B cell (primary cell): ENCODE results near the gene BABAM2. TPM values are rescaled to one million over a fixed set of nuclear protein-coding genes. Genes with fewer than 3 reads are reported as not detected.

Experiments used
- ATAC-seq: fragments of 200-7000 bp; cut with Tn5 transposase; one replicate; pipeline ENCODE4 v1.10.0; 2021; ENCODE audit warnings: low read depth, mild to moderate bottlenecking, moderate number of reproducible peaks, moderate library complexity
- CTCF ChIA-PET: fragments of 350-600 bp; sonication (Branson Sonifier 250); formaldehyde crosslinking; loops from one replicate; lab custom pipeline; 2021; ENCODE audit warnings: antibody characterized with exemption, inconsistent platforms; lab: Charles Lee
- POLR2A ChIA-PET: fragments of 350-600 bp; sonication (Branson Sonifier 250); formaldehyde crosslinking; loops from one replicate; lab custom pipeline; 2021; ENCODE audit warnings: antibody characterized with exemption; lab: Charles Lee
- DNase-seq: peaks from one replicate; pipeline ENCODE4 v3.0.0; 2013
- H2AFZ ChIP-seq: 2 replicates; pipeline ENCODE4 v1.6.1; 2012; ENCODE audit warnings: mild to moderate bottlenecking, low read depth, low read length; ENCODE audit not compliant: insufficient read depth, poor library complexity, severe bottlenecking
- H3K27ac ChIP-seq, 2 donors: 1 replicate in 1 of 2; 2 replicates in 1 of 2; pipeline ENCODE4 v1.5.1; 2012 to 2013; ENCODE audit warnings: low read length in 2 of 2, mild to moderate bottlenecking in 2 of 2, moderate library complexity in 1 of 2
- H3K27me3 ChIP-seq, 4 experiments: fragments of 200-600 bp in 1 of 4; sonication (generic) in 1 of 4; replicated peaks in 1 of 4; 1 replicate in 2 of 4; 2 replicates in 2 of 4; pipeline versions ENCODE4 v1.6.1 to v1.7.0; 2013 to 2016; ENCODE audit warnings: low read length in 3 of 4, mild to moderate bottlenecking in 2 of 4, mixed read lengths in 1 of 4, moderate library complexity in 1 of 4; ENCODE audit not compliant: insufficient read depth in 4 of 4, control insufficient read depth in 3 of 4; ENCODE audit errors: control extremely low read depth in 1 of 4
- H3K36me3 ChIP-seq, 2 experiments: replicated peaks in 1 of 2; 1 replicate in 1 of 2; 2 replicates in 1 of 2; pipeline versions ENCODE4 v1.6.1 to v1.7.1; 2013; ENCODE audit warnings: low read length in 1 of 2; ENCODE audit not compliant: insufficient read depth in 2 of 2, control insufficient read depth in 1 of 2; ENCODE audit errors: control extremely low read depth in 1 of 2, extremely low read depth in 1 of 2
- H3K4me1 ChIP-seq, 2 donors: fragments of 200-600 bp in 1 of 2; sonication (generic) in 1 of 2; 1 replicate in 1 of 2; 2 replicates in 1 of 2; pipeline versions ENCODE4 v1.5.1 to v1.6.1; 2013 to 2017; ENCODE audit warnings: low read length in 2 of 2; ENCODE audit not compliant: control insufficient read depth in 2 of 2, insufficient read depth in 2 of 2
- H3K4me2 ChIP-seq: replicated peaks from 2 replicates; pipeline ENCODE3; 2012; ENCODE audit warnings: mild to moderate bottlenecking, low read depth, low read length; ENCODE audit not compliant: poor library complexity, severe bottlenecking
- H3K4me3 ChIP-seq, 5 experiments: fragments of 200-600 bp in 1 of 5; sonication (generic) in 1 of 5; 1 replicate in 3 of 5; 2 replicates in 2 of 5; pipeline versions ENCODE4 v1.5.1 to v1.7.0; 2011 to 2016; ENCODE audit warnings: low read length in 4 of 5, mild to moderate bottlenecking in 4 of 5, low read depth in 2 of 5, control low read depth in 1 of 5, moderate library complexity in 1 of 5; ENCODE audit not compliant: insufficient read depth in 1 of 5; ENCODE audit errors: control extremely low read depth in 1 of 5, extremely low read depth in 1 of 5
- H3K79me2 ChIP-seq: fragments of 200-600 bp; sonication (generic); one replicate; pipeline ENCODE4 v1.6.0; 2016; ENCODE audit warnings: low read length; ENCODE audit not compliant: control insufficient read depth, insufficient read depth
- H3K9ac ChIP-seq: fragments of 200-600 bp; sonication (generic); 2 replicates; pipeline ENCODE4 v1.6.1; 2017; ENCODE audit warnings: mild to moderate bottlenecking, low read length, moderate library complexity
- H3K9me3 ChIP-seq, 3 donors: one replicate each; pipeline versions ENCODE4 v1.6.1 to v1.7.1; 2013; ENCODE audit warnings: low read length in 2 of 3; ENCODE audit not compliant: control insufficient read depth in 2 of 3, insufficient read depth in 1 of 3; ENCODE audit errors: control extremely low read depth in 1 of 3
- H4K20me1 ChIP-seq: 2 replicates; pipeline ENCODE4 v1.6.0; 2012; ENCODE audit warnings: mild to moderate bottlenecking, low read length; ENCODE audit not compliant: insufficient read depth, control insufficient read depth, poor library complexity, severe bottlenecking
- H3K27ac Mint-ChIP-seq: one replicate; pipeline ENCODE4 v1.8.0; 2021; ENCODE audit warnings: mixed read lengths
- H3K27me3 Mint-ChIP-seq: one replicate; pipeline ENCODE4 v1.8.0; 2021; ENCODE audit warnings: mixed read lengths
- H3K4me1 Mint-ChIP-seq: one replicate; pipeline ENCODE4 v1.8.0; 2021; ENCODE audit warnings: mixed read lengths
- H3K4me3 Mint-ChIP-seq: one replicate; pipeline ENCODE4 v1.8.0; 2021; ENCODE audit warnings: mixed read lengths
- H3K9me3 Mint-ChIP-seq: one replicate; pipeline ENCODE4 v1.8.0; 2022; ENCODE audit warnings: mixed read lengths; ENCODE audit not compliant: insufficient read depth
- CTCF ChIP-seq: fragments of 200-600 bp; IDR thresholded peaks from one replicate; pipeline ENCODE4 v1.8.0; 2022; ENCODE audit warnings: antibody characterized with exemption, mild to moderate bottlenecking
- EZH2 ChIP-seq: IDR thresholded peaks from 2 replicates; pipeline ENCODE4 v1.6.1; 2012; ENCODE audit warnings: borderline replicate concordance, low read depth, mild to moderate bottlenecking, moderate library complexity, low read length; ENCODE audit not compliant: insufficient read depth, poor library complexity, severe bottlenecking
- WGBS: methylation state at CpG from one replicate; pipeline ENCODE4 v1.1.5; 2013; ENCODE audit warnings: missing lambda C conversion rate; ENCODE audit not compliant: insufficient coverage; 5-methylcytosine and 5-hydroxymethylcytosine counted together
- intact Hi-C: fragments of 100-400 bp; cut with micrococcal nuclease; formaldehyde crosslinking; loops from one replicate; pipeline ENCODE4 v1.10.0; 2022
- polyA plus RNA-seq: library from polyadenylated mRNA; depleted of rRNA; stranded (reverse); fragments of >200 nt; gene quantifications from 2 replicates; pipeline ENCODE4 v1.2.3, GENCODE V29; 2012
- total RNA-seq, 2 donors: library from RNA; stranded (reverse); fragments of 120-200 nt in 1 of 2; gene quantifications; 1 replicate in 1 of 2; 2 replicates in 1 of 2; pipeline versions ENCODE4 v1.2.3 to v1.2.4, GENCODE V29; 2013 to 2022

Gene BABAM2
- total and polyA plus RNA-seq, 2 donors (not counting 1 experiment from before 2014, with no cell fraction given), result 22.3 to 69.6 TPM

- Histone ChIP-seq H3K4me3 (no peak overlapping the region), H3K4me1 (no peaks in the 10 kb centered on the region), H3K27ac (no peak overlapping the region), H3K27me3 (peaks cover 0 to 3% (median 0%) of the 10 kb centered on the region in 4 experiments), H3K36me3 (no peaks in the 10 kb centered on the region), H3K9me3 (peaks cover 0 to 3% (median 0%) of the 10 kb centered on the region in 3 donors), H3K9ac (no peak overlapping the region), H3K79me2 (no peaks in the 10 kb centered on the region), H2AFZ (no peak overlapping the region), H4K20me1 (no peaks in the 10 kb centered on the region), H3K4me2 (no peak overlapping the region)
- POLR2A ChIA-PET, result interaction anchor here (0.6 kb wide), 1 partner anchor 11 kb away, joined by 3 read pairs; no protein-coding TSS in a partner anchor
- Mint-ChIP-seq H3K27me3 (no peaks in the 10 kb centered on the region), H3K9me3 (no peaks in the 10 kb centered on the region), H3K4me3 (no peak overlapping the region), H3K4me1 (no peaks in the 10 kb centered on the region), H3K27ac (no peak overlapping the region)
- DNase-seq, result no peak
- WGBS, result 80% methylated on average over 1 of the region's 5 CpGs
- no peak for ATAC-seq
- TF ChIP-seq CTCF (no peak), EZH2 (no peak)
- CTCF ChIA-PET, result no interaction called here
- intact Hi-C loops, result no loop called here
These were observed 461.1 kb downstream of the BABAM2 start for GRCh38 chr2:28351621-28352020.

- peaks cover 0 to 3% (median 0%) of the 10 kb centered on the region in 3 donors for H3K9me3 ChIP-seq
- H4K20me1 ChIP-seq, result no peaks in the 10 kb centered on the region
- no peak overlapping the region for H3K27ac Mint-ChIP-seq
- ChIA-PET POLR2A (interaction anchor here (0.6 kb wide), 1 partner anchor 12 kb away, joined by 3 read pairs; no protein-coding TSS in a partner anchor), CTCF (no interaction called here)
- no peak for DNase-seq
- H2AFZ ChIP-seq, result no peak overlapping the region
- H3K27ac ChIP-seq, result no peak overlapping the region
- TF ChIP-seq EZH2, result no peak
- no peak for TF ChIP-seq CTCF
- no peaks in the 10 kb centered on the region for H3K9me3 Mint-ChIP-seq
- WGBS, result 100% methylated on average over 3 of the region's 5 CpGs
- H3K4me3 ChIP-seq, result no peak overlapping the region
- H3K4me2 ChIP-seq, result no peak overlapping the region
- no peaks in the 10 kb centered on the region for H3K4me1 Mint-ChIP-seq
- no peaks in the 10 kb centered on the region for H3K36me3 ChIP-seq
- no peak overlapping the region for H3K9ac ChIP-seq
- no peaks in the 10 kb centered on the region for H3K4me1 ChIP-seq
- H3K4me3 Mint-ChIP-seq, result no peak overlapping the region
- intact Hi-C loops, result no loop called here
- no peaks in the 10 kb centered on the region for H3K79me2 ChIP-seq
- H3K27me3 ChIP-seq, result peaks cover 0 to 3% (median 0%) of the 10 kb centered on the region in 4 experiments
- ATAC-seq, result no peak
- no peaks in the 10 kb centered on the region for H3K27me3 Mint-ChIP-seq
These were observed 461.6 kb downstream of the BABAM2 start for GRCh38 chr2:28352104-28352503.
